SK-N-SH treated with all-trans-retinoic acid at 6 μM for 48 hours (cell line): Measurements from ENCODE around the gene PTPN22.
A peak's percentile ranks its signal among the peaks of the same experiment; 100 is the strongest.

Experiments
- ATAC-seq: fragments of 200-7000 bp; cut with Tn5 transposase; 3 replicates; pipeline ENCODE4 v1.9.1; 2020; ENCODE audit warnings: mild to moderate bottlenecking, moderate library complexity
- ARNTL ChIP-seq: fragments of 450-650 bp; formaldehyde crosslinking; IDR thresholded peaks from 2 replicates; pipeline ENCODE4 v1.5.0; 2020; ENCODE audit warnings: low read depth, mild to moderate bottlenecking, moderate library complexity, borderline replicate concordance
- BACH2 ChIP-seq: fragments of 250-450 bp; sonication (Bioruptor Pico); IDR thresholded peaks from 2 replicates; pipeline ENCODE4 v1.9.0; 2021; ENCODE audit warnings: mild to moderate bottlenecking, borderline replicate concordance
- CREB5 ChIP-seq: fragments of 250-450 bp; sonication (Bioruptor Pico); IDR thresholded peaks from 2 replicates; pipeline ENCODE4 v1.5.1; 2020; ENCODE audit warnings: low read depth, mild to moderate bottlenecking, moderate library complexity
- CSDC2 ChIP-seq: fragments of 250-450 bp; sonication (Bioruptor Pico); IDR thresholded peaks from 2 replicates; pipeline ENCODE4 v1.5.0; 2020; ENCODE audit warnings: mild to moderate bottlenecking, moderate library complexity
- CSRNP3 ChIP-seq: fragments of 250-450 bp; sonication (Bioruptor Pico); IDR thresholded peaks from 2 replicates; pipeline ENCODE4 v1.5.1; 2021; ENCODE audit warnings: mild to moderate bottlenecking, moderate library complexity
- ESRRG ChIP-seq: fragments of 250-450 bp; sonication (Bioruptor Pico); IDR thresholded peaks from 2 replicates; pipeline ENCODE4 v1.6.1; 2021; ENCODE audit warnings: mild to moderate bottlenecking
- GLIS3 ChIP-seq: fragments of 250-450 bp; sonication (Bioruptor Pico); IDR thresholded peaks from 2 replicates; pipeline ENCODE4 v1.5.0; 2020; ENCODE audit warnings: mild to moderate bottlenecking, moderate library complexity
- ISL1 ChIP-seq: fragments of 250-450 bp; sonication (Bioruptor Pico); IDR thresholded peaks from 2 replicates; pipeline ENCODE4 v2.1.2; 2022; ENCODE audit warnings: mild to moderate bottlenecking, moderate library complexity
- OSR1 ChIP-seq: fragments of 250-450 bp; sonication (Bioruptor Pico); IDR thresholded peaks from 2 replicates; pipeline ENCODE4 v1.8.0; 2022; ENCODE audit warnings: moderate library complexity, mild to moderate bottlenecking, inconsistent platforms
- PATZ1 ChIP-seq: fragments of 250-450 bp; sonication (Bioruptor Pico); IDR thresholded peaks from 2 replicates; pipeline ENCODE4 v1.8.0; 2020; ENCODE audit warnings: mild to moderate bottlenecking, moderate library complexity, borderline replicate concordance
- POU6F1 ChIP-seq: fragments of 250-450 bp; sonication (Bioruptor Pico); IDR thresholded peaks from 2 replicates; pipeline ENCODE4 v1.8.0; 2021; ENCODE audit warnings: low read depth, mild to moderate bottlenecking, moderate library complexity, borderline replicate concordance
- PPARA ChIP-seq: fragments of 250-450 bp; sonication (Bioruptor Pico); IDR thresholded peaks from 2 replicates; pipeline ENCODE4 v1.5.0; 2020; ENCODE audit warnings: mild to moderate bottlenecking, borderline replicate concordance
- RARB ChIP-seq: fragments of 250-450 bp; sonication (Bioruptor Pico); IDR thresholded peaks from 2 replicates; pipeline ENCODE4 v1.8.0; 2021; ENCODE audit warnings: mild to moderate bottlenecking, moderate library complexity
- SNAI2 ChIP-seq: fragments of 250-450 bp; sonication (Bioruptor Pico); IDR thresholded peaks from 2 replicates; pipeline ENCODE4 v1.5.0; 2020; ENCODE audit warnings: mild to moderate bottlenecking, moderate library complexity
- TCF4 ChIP-seq: fragments of 250-450 bp; sonication (Bioruptor Pico); IDR thresholded peaks from 2 replicates; pipeline ENCODE4 v1.8.0; 2021; ENCODE audit warnings: mild to moderate bottlenecking, moderate library complexity, borderline replicate concordance
- TOX ChIP-seq: fragments of 250-450 bp; sonication (Bioruptor Pico); IDR thresholded peaks from 2 replicates; pipeline ENCODE4 v1.8.0; 2021; ENCODE audit warnings: mild to moderate bottlenecking, moderate library complexity, borderline replicate concordance
- TSHZ2 ChIP-seq: fragments of 250-450 bp; sonication (Bioruptor Pico); IDR thresholded peaks from 2 replicates; pipeline ENCODE4 v1.5.0; 2020; ENCODE audit warnings: mild to moderate bottlenecking, moderate library complexity
- ZC3H10 ChIP-seq: fragments of 250-450 bp; sonication (Bioruptor Pico); IDR thresholded peaks from 2 replicates; pipeline ENCODE4 v1.5.1; 2021; ENCODE audit warnings: mild to moderate bottlenecking, moderate library complexity
- ZFP3 ChIP-seq: fragments of 250-450 bp; sonication (Bioruptor Pico); IDR thresholded peaks from 2 replicates; pipeline ENCODE4 v1.5.0; 2020; ENCODE audit warnings: mild to moderate bottlenecking, moderate library complexity
- ZFP30 ChIP-seq: fragments of 450-650 bp; formaldehyde crosslinking; IDR thresholded peaks from 2 replicates; pipeline ENCODE4 v1.5.0; 2022; ENCODE audit warnings: mild to moderate bottlenecking, moderate library complexity
- ZNF565 ChIP-seq: fragments of 450-650 bp; formaldehyde crosslinking; conservative IDR thresholded peaks from 2 replicates; pipeline ENCODE4 v1.5.0; 2020; ENCODE audit warnings: low read depth, mild to moderate bottlenecking, moderate library complexity
- ZNF70 ChIP-seq: fragments of 450-650 bp; formaldehyde crosslinking; IDR thresholded peaks from 2 replicates; pipeline ENCODE4 v1.5.0; 2020; ENCODE audit warnings: mild to moderate bottlenecking, moderate library complexity
- ZNF8 ChIP-seq: fragments of 450-650 bp; formaldehyde crosslinking; IDR thresholded peaks from 2 replicates; pipeline ENCODE4 v1.5.0; 2020; ENCODE audit warnings: mild to moderate bottlenecking, moderate library complexity

Gene PTPN22

GRCh38 chr1:113861641-113862040 lies 9.9 kb downstream of the PTPN22 start:
- ATAC-seq, result no peak
- TF ChIP-seq OSR1 (CRISPR knock-in tag) (no peak), TCF4 (CRISPR knock-in tag) (no peak), ARNTL (CRISPR knock-in tag) (no peak), CSRNP3 (no peak), ISL1 (no peak), ZC3H10 (no peak), PATZ1 (CRISPR knock-in tag) (no peak), ZNF70 (CRISPR knock-in tag) (no peak), TSHZ2 (CRISPR knock-in tag) (no peak), ZNF8 (CRISPR knock-in tag) (no peak), ZNF565 (no peak), ZFP30 (no peak), CSDC2 (no peak), ESRRG (CRISPR knock-in tag) (no peak), BACH2 (CRISPR knock-in tag) (no peak), CREB5 (CRISPR knock-in tag) (no peak), PPARA (no peak), ZFP3 (CRISPR knock-in tag) (no peak), GLIS3 (CRISPR knock-in tag) (no peak), SNAI2 (CRISPR knock-in tag) (no peak)

GRCh38 chr1:113860891-113861290 lies 10.6 kb downstream of the PTPN22 start:
- peak; percentile 89 for ATAC-seq
- TF ChIP-seq ZC3H10, result no peak
- no peak for TF ChIP-seq TOX
- TF ChIP-seq OSR1 (CRISPR knock-in tag), result no peak
- TF ChIP-seq ISL1, result no peak
- no peak for TF ChIP-seq TCF4 (CRISPR knock-in tag)
- TF ChIP-seq CREB5 (CRISPR knock-in tag), result no peak
- no peak for TF ChIP-seq CSDC2
- no peak for TF ChIP-seq RARB
- no peak for TF ChIP-seq GLIS3 (CRISPR knock-in tag)
- TF ChIP-seq ZNF565, result no peak
- no peak for TF ChIP-seq POU6F1 (CRISPR knock-in tag)
- TF ChIP-seq ZNF8 (CRISPR knock-in tag), result no peak
- no peak for TF ChIP-seq ZNF70 (CRISPR knock-in tag)
- no peak for TF ChIP-seq TSHZ2 (CRISPR knock-in tag)
- no peak for TF ChIP-seq ARNTL (CRISPR knock-in tag)
- TF ChIP-seq PPARA, result no peak
- TF ChIP-seq PATZ1 (CRISPR knock-in tag), result no peak
- no peak for TF ChIP-seq ZFP3 (CRISPR knock-in tag)
